Activated CD4-positive, alpha-beta T cell treated with anti-CD3 and anti-CD28 coated beads for 24 hours (primary cell): ENCODE results near the gene ICA1L.
"Not testable (repeated sequence)": the region's sequence is repeated elsewhere in the genome, so short reads cannot be mapped to it uniquely, and the experiment has no call there.

Experiments used
- DNase-seq, 2 donors: peaks; one replicate each; pipeline ENCODE4 v3.0.0-alpha.2; 2020; ENCODE audit warnings: low read depth in 2 of 2

The ICA1L gene

GRCh38 chr2:202871300-202872141, at the start of gene ICA1L:
TSS of gene ICA1L (minus strand) at chr2:202871766. CDS start at chr2:202829009, 42,757 bp downstream.
- DNase-seq, result peak; percentile 28 to 43

GRCh38 chr2:202918860-202919259, 47.3 kb upstream of the ICA1L start:
- no peak for DNase-seq

- DNase-seq, result not testable (repeated sequence)
Observed at GRCh38 chr2:202912342-202913201, 41.0 kb upstream of the ICA1L start.

GRCh38 chr2:202911512-202912341, 40.2 kb upstream of the ICA1L start, which contains the start of the genes CARF and WDR12:
TSS of gene CARF (plus strand) at chr2:202912275. CDS start at chr2:202941903, 29,628 bp downstream.
TSS of gene WDR12 (minus strand) at chr2:202911673. CDS start at chr2:202911476, 197 bp downstream.
- DNase-seq, result peak; percentile 81 to 87

- DNase-seq, result no peak
Observed at GRCh38 chr2:202911203-202911511, 39.6 kb upstream of the ICA1L start.

- no peak for DNase-seq
Observed at GRCh38 chr2:202910698-202911097, 39.1 kb upstream of the ICA1L start.

GRCh38 chr2:202910250-202910649, 38.7 kb upstream of the ICA1L start:
- DNase-seq, result not testable (repeated sequence)

- no peak for DNase-seq
Observed at GRCh38 chr2:202909394-202910192, 38.0 kb upstream of the ICA1L start.

- DNase-seq, result no peak
Observed at GRCh38 chr2:202908186-202908585, 36.6 kb upstream of the ICA1L start.

GRCh38 chr2:202905507-202905906, 33.9 kb upstream of the ICA1L start:
- DNase-seq, result not testable (repeated sequence)

- no peak for DNase-seq
Observed at GRCh38 chr2:202885190-202885589, 13.6 kb upstream of the ICA1L start.

- no peak for DNase-seq
Observed at GRCh38 chr2:202883987-202884675, 12.6 kb upstream of the ICA1L start.

GRCh38 chr2:202881570-202881969, 10.0 kb upstream of the ICA1L start:
- no peak for DNase-seq

GRCh38 chr2:202877699-202878098, 6.1 kb upstream of the ICA1L start:
- DNase-seq, result no peak

- peak; percentile 37 to 54 for DNase-seq
Observed at GRCh38 chr2:202870431-202871299, 901 bp downstream of the ICA1L start.

GRCh38 chr2:202861987-202862386, 9.6 kb downstream of the ICA1L start:
- DNase-seq, result no peak

- no peak for DNase-seq
Observed at GRCh38 chr2:202858601-202859000, 13.0 kb downstream of the ICA1L start.

- DNase-seq, result not testable (repeated sequence)
Observed at GRCh38 chr2:202849343-202849742, 22.2 kb downstream of the ICA1L start.

GRCh38 chr2:202848813-202849212, 22.8 kb downstream of the ICA1L start:
- DNase-seq, result no peak
